GM12872 (cell line): Measurements from ENCODE around the gene VSNL1.

ENCODE experiments used
- TF ChIP-seq, protein P1 (sequence below): IDR thresholded peaks from 3 replicates; pipeline ENCODE4 v1.5.1; 2011; ENCODE audit warnings: low read depth, mild to moderate bottlenecking, low read length, moderate library complexity; ENCODE audit not compliant: insufficient read depth

The VSNL1 gene

GRCh38 chr2:17583646-17584045, 43.1 kb downstream of the VSNL1 start:
- TF ChIP-seq, protein P1, sequence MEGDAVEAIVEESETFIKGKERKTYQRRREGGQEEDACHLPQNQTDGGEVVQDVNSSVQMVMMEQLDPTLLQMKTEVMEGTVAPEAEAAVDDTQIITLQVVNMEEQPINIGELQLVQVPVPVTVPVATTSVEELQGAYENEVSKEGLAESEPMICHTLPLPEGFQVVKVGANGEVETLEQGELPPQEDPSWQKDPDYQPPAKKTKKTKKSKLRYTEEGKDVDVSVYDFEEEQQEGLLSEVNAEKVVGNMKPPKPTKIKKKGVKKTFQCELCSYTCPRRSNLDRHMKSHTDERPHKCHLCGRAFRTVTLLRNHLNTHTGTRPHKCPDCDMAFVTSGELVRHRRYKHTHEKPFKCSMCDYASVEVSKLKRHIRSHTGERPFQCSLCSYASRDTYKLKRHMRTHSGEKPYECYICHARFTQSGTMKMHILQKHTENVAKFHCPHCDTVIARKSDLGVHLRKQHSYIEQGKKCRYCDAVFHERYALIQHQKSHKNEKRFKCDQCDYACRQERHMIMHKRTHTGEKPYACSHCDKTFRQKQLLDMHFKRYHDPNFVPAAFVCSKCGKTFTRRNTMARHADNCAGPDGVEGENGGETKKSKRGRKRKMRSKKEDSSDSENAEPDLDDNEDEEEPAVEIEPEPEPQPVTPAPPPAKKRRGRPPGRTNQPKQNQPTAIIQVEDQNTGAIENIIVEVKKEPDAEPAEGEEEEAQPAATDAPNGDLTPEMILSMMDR, result no peak

- TF ChIP-seq, protein P1, result no peak
Observed at GRCh38 chr2:17584689-17585088, 44.2 kb downstream of the VSNL1 start.

DNA sequence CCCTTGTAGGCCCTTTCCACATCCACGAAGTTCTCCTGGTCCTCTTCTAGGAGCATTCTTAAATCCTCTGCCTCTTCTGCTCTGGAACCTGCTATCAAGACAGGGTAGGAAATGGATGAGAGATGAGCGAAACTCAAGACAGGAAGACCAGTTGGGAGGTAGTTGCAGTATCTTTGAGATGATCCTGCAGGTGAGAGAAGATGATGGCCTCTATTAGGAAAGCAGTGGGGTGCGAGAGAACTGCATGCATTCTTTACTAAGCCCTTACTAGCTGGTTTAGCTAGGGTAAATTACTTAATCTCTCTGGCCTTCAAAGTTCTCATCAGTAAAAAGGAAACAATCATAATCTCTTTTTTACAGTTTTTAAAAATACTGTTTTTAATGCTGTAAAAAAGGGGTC, 47.0 kb downstream of the VSNL1 start:
- TF ChIP-seq, protein P1, result no peak

DNA sequence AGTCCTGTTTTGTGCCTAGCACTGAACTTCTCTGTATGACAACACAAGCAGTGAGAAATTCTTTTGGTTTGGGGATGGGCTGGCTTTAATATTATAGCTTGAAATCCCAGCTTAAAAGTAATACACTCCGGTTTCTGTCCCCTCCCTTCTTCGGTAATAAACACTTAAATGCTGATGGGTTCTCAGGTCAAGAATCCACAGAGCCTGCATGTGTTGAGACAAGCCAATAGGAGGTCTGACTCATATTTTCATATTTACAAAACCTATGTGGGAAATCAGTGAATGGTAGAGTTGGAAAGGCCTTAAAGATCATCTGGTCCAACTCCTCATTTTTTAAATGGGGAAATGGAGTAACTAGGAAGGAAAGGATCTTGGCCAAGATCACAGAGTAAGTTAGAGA, 47.5 kb downstream of the VSNL1 start:
- TF ChIP-seq, protein P1, result no peak

GRCh38 chr2:17589406-17590035, 49.0 kb downstream of the VSNL1 start:
- TF ChIP-seq, protein P1, result no peak

DNA sequence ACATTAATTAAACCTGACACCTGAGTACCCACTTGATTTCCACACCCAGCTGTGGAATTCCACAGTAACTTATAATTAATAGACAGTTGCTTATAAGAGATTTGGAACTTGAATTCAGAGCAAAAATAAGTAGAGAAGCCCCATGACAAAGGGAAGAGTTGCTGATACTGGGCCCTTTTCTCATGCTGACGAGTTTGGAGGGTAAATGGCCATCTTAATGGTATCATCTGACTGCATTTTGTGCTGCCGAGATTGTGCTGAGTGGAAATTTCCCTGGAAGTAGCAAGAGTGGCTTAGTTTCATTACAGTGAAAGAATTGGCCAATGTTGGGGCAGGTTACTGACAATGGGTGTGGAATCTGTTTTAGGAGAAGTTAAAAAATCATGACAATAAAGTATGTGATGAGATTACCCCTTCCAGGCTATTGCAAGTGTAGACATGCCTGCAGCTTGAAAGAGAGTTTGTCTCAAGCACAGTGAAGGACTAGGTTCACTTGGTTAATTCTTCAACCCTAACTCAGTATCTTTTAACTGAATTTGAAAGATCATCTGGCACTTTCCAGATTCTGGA, 49.9 kb downstream of the VSNL1 start:
- TF ChIP-seq, protein P1, result no peak

- TF ChIP-seq, protein P1, result no peak
Observed at GRCh38 chr2:17591846-17592245, 51.4 kb downstream of the VSNL1 start.
